CD4-positive, alpha-beta T cell treated with Interleukin-2 at 100 ng/mL for 4 hours (primary cell): ENCODE results near the gene NAA25.

Source experiments
- DNase-seq: peaks from one replicate; pipeline ENCODE4 v3.0.0-alpha.2; 2020; ENCODE audit warnings: low spot score

The NAA25 gene

DNA sequence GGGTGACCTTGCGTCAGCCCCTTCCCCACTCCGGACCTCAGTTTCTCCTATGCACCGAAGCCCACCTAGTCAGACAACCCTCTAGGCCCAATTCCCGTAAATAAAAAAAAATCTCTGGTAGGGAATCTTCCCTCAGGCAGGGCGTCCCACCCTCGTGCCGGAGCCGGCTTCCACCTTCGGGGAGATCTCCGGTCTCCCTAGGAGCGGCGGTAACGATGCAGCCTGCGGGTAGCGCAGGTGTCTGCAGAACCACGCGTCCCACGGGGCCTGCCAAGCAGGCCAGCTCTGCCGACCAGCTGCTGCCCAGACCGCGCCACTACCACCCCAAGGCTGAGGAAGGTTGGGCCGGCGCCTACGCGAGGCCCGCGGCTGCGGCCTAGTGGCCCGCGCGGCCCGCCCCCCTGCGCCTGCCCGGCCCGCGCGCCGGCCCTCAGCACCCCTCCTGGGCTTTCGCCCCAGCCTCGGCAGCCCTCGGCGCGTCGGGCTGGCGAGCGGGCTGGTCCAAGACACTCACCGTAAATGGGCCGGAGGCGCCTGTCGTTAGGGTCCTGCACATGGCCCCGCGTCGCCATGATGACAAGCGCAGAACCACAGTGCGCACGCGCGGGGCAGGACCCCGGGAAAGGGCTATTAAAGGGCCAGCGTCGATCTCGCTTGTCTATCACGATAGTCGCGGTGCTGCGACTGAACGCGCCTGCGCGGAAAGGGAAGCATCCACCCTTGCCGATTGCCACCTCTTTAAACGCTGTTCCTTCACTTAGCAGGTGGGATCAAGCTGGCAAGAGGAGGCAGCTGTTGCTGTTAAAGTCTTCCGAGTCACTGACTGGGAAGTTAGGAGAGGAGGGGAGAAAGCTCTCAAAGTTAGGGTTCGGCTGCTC is at the start of gene NAA25:
NAA25 (minus strand) TSS at position 582 of the 878 bp plus-strand sequence; CDS start at position 572, 10 bp downstream.
- DNase-seq = peak; percentile 84

DNA sequence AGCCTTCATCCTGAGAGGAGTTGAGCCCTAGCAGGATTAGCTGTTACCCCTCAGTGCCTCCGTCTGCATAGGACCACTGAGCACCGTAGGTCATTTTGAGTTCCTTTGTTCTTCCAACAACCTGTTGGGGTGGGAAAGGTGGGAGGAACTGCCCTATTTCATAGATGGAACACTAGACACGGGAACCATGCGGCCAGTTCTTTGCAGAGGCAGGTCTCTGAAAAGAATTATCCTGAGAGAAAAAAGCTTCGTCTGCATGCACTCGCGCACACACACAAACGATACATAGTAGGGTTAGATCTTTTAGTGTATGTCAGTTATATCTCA is 45.3 kb upstream of the NAA25 start:
- no peak for DNase-seq

DNA sequence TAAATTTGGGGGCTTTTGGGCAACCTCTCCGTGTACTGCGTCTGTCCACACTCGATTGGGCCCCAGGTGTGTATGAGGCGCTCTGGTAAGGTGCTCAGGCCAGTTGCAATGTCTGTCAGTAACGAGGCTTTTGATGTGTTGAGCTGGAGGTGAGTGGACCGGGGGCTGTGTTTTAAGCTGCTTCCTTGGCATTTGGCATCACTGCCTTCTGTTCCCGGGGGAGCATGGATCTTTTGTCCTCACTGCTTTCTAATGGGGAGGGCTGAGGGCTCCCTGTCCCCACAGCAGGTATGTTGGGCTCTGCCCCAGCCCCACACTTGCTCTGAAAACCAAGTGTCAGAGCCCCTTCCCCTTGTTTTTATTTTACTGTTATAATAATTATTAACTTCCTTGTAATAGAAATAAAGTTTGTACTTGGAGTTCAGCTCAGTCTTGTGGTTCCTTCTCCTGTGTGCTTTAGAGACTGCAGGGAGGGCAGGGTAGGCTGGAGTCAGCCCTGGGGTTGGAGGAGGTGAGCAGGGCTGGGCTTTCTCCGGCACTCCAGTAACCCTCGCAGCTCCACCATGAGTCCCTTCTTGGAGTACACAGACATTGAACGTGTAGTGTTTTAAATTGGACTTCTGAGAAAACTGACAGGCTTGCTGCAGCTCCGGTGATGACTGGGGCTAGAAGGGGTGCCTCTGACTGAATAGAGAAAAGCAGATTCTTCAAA is 44.8 kb upstream of the NAA25 start:
- no peak for DNase-seq

DNA sequence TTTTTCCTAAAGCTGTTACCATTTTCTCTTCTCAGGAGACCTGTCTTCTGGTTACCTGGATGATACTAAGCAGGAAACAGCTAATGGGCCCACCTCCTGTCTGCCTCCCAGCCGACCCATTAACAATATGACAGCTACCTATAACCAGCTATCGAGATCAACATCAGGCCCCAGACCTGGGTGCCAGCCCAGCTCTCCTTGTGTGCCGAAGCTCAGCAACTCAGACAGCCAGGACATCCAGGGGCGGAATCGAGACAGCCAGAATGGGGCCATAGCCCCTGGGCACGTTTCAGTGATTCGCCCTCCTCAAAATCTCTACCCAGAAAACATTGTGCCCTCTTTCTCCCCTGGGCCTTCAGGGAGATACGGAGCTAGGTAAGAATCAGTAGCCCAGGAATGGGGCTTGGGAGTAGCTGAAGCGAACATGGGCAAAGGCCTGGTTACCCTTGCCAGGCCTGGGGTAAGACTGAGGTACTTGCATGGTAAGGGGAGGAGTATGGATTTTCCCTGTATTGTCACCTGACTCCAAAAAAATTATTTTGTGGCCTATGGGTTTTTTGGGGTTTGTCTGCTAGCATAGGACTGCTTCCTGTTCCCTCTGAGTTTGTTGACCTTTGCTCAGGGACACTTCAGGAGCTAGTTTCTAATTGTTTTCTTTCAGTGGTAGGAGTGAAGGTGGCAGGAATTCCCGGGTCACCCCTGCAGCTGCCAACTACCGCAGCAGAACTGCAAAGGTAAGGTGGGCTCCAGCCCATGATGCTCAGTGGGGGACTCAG is 43.4 kb upstream of the NAA25 start:
- no peak for DNase-seq

DNA sequence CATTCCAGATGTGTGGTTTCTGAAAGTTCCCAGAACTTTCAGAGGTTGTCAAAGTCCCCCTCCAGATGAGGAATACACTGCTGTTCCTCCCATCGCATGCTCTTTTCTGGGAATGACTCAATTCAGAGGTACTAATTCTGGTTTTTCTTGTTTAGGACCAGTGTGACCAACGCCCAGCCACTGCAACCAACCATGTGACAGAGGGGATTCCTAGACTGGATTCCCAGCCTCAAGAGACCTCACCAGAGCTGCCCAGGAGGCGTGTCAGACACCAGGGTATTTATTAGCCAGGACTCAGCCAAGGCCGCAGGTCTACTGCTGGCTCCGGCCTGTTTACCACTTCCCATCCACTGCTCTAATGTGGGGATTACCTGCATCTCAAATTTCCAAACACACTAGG is 41.0 kb upstream of the NAA25 start:
- DNase-seq = no peak

DNA sequence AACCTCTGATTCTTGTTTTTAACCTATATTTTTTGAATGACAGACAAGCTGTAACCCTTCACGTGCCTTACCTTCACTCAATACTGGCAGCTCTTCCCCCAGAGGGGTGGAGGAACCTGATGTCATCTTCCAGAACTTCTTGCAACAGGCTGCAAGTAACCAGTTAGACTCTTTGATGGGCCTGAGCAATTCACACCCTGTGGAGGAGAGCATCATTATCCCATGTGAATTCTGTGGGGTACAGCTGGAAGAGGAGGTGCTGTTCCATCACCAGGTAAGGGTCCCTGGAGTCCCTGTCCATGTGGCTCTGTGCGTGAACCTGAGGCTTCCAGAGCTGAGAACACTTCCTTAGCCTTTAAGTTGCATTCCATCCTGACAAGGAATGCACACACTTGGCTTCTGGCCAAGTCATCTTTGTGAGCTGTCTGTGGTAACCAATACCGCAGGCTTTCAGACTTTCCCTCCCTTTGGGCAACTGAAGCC is 39.5 kb upstream of the NAA25 start:
- DNase-seq = no peak

DNA sequence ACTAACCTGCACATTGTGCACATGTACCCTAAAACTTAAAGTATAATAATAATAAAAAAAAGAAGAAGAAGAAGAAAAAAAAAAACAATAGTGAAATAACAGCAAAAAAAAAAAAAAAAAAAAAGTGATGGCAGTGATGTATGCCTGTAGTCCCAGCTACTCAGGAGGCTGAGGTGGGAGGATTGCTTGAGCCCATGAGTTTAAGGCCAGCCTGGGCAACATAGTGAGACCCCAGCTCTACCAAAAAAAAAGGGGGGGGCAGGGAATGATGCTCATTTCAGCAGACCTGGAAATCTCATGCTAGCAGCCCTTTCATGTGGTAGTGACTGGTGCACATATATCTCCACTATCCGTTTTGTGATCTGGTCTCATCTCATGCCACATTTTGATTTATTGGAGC is 37.5 kb upstream of the NAA25 start:
- DNase-seq = no peak

DNA sequence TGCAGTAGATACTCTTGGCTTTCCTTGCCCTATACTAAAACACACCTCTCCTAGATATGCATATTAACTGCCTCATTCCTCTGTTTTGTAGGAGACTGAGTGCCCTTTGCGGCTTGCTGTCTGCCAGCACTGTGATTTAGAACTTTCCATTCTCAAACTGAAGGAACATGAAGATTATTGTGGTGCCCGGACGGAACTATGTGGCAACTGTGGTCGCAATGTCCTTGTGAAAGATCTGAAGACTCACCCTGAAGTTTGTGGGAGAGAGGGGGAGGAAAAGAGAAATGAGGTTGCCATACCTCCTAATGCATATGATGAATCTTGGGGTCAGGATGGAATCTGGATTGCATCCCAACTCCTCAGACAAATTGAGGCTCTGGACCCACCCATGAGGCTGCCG is 32.1 kb upstream of the NAA25 start:
- no peak for DNase-seq

DNA sequence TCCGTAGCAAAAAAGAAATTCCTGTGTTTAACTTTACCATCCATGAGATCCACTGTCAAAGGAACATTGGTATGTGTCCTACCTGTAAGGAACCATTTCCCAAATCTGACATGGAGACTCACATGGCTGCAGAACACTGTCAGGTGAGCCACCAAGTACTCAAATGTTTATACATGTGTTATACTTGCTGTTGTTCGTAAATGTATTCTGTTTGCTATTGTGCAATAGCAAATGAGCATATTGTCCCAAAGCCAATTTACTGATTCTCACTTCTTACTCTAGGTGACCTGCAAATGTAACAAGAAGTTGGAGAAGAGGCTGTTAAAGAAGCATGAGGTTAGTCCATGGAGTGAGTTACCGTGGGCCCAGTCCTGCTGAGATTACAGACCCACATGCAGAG is 26.1 kb upstream of the NAA25 start:
- no peak for DNase-seq

DNA sequence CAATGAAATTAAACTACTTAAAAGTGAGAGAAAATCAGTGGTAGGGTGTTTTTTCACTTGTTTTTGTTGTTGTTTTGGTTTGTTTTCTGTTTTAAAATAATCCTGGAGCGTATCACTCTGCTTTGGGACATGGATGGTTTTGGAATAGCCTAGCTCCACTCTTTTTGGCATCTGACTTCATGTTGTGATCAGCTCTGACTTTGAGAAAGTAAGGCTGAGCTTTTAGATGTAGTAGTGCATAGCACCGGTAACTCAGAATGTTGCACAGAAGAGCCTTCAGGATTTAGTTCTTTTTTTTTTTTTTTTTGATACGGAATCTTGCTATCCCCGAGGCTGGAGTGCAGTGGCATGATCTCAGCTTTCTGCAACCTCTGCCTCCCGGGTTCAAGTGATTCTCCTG is 24.8 kb upstream of the NAA25 start:
- no peak for DNase-seq

DNA sequence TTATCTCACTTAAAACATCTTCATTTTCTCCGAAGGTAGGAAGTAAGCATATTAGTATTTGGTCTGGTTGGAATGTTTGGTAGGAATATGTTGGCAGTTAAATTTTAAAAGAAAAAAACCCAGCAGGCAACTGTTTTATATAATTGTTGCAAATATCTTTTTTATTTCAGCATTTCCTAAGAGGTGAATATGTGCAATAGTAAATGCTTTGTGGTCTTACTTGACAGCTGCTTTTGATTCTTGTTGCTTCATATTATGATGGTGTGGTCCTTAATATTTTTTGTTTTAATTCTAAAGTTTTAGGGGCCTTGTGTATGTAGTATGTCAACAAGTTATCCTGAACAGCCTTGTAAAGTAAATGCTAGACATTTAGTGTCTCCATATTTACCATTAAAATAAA is 23.1 kb upstream of the NAA25 start:
- no peak for DNase-seq

DNA sequence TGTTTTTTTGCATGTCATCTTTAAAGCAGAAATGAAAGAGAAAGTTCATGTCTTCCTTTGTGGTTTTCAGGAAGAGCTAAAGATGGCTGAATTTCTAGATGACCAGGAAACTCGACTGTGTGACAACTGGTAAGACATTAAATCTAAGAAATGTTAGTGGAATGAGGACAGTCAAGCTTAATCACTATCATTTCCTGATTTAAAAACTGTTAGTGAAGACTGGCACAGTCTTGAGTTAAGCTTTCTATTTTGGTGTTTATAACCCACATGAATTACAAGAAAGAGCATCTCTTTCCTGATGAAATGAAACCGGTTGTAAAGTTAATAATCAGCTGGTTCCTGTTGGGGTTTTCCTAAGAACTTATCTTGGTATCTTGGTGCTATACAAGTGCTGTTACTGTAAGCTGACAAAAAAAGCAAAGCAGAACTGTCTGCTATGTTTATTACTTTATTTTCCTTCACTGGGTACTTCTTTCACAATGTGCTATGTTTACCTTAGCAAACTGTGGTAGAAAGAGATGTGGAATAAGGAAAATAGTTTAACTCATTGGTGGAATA is 21.9 kb upstream of the NAA25 start:
- peak; percentile 81 for DNase-seq

DNA sequence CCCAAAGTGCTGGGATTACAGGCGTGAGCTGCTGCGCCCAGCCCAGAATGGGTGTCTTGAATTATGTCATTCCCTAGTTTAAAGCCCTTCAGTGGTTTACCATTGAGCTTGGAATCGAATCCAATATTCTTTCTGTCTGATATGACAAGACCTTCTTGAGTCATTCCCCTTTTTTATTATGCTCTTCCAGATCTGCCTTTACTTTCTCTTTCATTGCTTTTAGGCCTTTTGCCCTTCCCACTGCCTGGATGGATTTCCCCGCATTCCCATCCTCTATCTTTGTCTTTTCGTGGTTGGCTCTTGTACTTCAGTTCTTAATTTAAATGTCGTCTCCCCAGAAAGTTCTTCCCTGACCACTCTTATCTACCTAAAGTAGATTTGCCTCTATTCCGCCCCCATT is 18.3 kb upstream of the NAA25 start:
- DNase-seq = no peak

DNA sequence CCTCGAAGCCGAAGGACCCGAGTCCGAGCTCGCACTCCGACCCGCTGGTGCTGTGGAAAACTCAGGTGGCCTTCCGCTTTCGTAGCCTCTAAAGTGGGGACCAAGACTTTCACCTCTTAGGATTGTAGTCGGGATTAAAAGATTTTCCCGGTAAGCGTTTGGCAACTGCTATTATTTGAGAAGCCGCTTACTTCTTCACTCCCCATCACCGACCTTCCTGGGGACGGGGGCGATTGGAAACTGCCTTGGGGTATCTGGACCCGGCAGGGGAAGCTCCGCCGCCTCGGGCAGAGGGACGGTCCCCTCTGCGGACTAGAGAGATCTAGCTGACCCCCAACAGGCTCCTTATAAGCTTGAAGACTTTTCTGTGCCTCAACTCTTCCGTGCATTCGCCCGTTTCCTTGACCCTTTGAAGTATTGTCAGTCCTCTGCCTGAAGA is 17.4 kb upstream of the NAA25 start:
- no peak for DNase-seq

DNA sequence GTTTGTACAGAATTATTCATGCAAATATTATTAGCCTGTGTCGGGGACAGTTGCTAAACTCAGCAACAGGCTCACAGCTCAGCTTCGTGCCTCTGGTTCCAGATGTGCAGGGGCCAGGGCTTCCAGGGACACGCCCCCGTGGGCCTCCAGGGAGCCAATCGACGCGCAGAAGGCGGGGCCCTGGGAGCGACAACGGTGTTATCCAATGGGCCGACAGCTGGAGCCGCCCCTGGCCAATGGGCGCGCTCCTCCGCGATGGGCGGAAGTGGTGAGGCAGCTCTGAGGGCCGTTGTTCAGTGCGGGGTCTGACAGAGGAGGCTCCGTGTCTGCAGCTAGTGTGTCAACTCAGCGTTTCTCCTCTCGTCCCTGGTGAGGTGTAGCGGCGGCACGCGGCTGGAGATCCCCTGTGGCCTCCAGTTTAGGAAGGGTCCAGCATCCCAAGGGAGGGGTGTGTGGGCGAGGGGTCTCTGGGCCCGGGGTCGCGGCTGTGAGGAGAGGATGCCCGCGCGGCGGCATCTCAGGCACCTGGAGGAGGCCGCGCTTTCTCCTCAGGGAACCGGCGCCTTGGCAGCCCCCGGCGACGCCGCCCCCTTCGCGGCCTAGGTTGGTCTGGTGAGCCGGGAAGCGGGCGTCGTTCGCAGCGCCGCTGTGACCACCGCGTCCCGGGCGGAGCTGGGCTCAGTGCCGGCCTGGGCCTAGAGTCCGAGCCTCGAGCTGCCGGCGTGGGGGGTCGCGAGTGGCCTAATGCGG is 16.8 kb upstream of the NAA25 start, which contains the start of gene TRAFD1:
TRAFD1 (plus strand) TSS at position 311 of the 750 bp plus-strand sequence. CDS start 4,963 bp downstream, outside the sequence.
- peak; percentile 98 for DNase-seq

DNA sequence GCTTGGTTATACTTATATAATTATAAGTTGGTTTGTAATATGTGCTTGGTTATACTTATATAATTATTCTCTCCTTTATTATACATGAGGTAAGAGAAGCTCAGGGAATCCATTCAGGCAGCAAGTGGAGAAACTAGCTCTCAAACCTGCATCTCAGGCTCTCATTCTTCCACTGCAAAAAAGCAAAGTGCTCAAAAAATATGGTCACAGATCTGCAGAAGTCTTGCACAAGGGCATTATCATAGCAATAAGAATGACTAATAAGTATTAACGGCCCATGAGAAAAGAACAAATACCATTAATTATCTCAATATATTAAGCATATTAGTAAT is 16.3 kb upstream of the NAA25 start:
- DNase-seq = no peak

DNA sequence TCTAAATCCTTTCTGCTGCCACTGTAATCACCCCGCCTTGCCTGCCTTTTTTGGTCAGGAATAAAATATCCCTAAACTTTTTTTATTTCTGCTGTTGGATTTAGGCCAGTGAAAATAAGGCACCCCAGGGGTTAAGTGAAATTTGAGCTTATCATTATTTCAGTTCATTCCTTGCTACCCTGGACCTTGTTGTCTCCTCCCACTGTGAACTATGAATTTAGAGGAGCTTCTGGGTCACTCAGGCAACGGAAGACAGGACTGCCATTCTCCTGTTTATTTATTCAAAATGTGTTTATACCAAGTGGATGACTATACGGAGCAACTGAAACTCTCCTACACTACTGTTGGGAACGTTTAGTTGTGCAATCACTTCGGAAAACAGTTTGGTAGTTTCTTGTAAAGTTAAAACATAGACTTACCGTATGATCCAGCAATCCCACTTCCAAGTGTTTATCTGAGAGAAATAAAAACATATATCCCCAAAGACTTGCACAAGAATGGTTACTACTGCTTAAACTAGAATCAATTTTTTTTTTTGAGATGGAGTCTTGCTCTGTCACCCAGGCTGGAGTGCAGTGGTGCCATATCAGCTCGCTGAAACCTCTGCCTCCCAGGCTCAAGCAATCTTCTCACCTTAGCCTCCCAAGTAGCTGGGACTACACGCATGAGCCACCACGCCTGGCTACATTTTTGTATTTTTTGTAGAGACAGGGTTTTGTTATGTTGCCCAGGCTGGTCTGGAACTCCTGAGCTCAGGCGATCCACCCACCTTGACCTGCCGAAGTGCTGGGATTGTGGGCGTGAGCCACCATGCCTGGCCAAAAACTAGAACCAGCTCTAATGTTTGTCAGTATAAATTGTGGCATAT is 14.5 kb upstream of the NAA25 start:
- DNase-seq = no peak

DNA sequence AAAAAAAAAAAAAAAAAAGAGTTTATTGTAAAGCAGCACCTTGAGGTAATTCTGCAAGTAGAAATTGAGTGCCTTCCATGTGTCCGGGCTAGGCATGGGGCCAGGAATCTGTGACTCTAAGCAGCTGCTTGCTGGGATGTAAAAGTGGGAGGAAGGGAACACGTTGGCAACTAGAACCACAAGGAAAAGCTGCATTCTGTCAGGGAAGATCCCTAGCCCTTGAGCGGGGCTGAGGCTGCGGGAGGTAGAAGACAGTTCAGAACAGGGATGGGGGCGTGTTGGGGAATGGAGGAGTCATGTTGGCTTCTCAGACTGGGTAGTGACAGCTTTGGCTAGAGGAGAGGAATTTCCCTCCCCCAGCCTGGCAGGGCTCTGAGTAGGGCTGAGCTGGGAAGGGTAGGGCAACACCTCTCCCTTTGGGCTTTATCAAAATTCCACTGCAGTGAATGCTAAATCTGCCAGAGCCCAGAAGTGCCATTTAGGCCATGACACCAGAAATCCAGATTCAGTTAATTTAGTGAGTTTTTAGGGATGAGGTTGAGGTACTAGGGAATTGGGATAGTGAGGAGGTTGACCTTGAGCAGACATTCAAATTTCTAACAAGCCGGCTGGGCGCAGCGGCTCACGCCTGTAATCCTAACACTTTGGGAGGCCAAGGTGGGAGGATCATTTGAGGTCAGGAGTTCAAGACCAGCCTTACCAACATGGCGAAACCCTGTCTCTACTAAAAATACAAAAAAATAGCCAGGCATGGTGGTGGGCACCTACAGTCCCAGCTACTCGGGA is 13.4 kb upstream of the NAA25 start:
- no peak for DNase-seq

DNA sequence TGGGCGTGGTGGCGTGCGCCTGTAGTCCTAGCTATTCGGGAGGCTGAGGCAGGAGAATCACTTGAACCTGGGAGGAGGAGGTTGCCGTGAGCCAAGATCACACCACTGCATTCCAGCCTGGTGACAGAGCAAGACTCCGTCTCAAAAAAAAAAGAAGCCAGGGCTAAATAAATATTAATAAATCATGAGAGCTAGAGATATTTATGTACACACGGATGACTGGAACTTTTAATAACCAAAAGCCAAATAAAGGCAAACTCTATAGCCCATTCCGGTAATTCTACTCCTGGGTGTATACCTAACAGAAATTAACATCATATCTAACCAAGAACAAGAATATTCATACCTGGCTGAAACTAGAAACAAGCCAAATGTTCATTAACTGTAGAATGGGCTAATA is 9.1 kb upstream of the NAA25 start:
- DNase-seq = no peak
